ENCODE measurements around the gene PSMA6. TPM values are rescaled to one million over a fixed set of nuclear protein-coding genes. Genes with fewer than 3 reads are reported as not detected.
"Not testable (repeated sequence)": the region's sequence is repeated elsewhere in the genome, so short reads cannot be mapped to it uniquely, and the experiment has no call there.

The PSMA6 gene
- total and polyA plus RNA-seq, 2 experiments from 2014 or later = 216 to 296 TPM

DNA sequence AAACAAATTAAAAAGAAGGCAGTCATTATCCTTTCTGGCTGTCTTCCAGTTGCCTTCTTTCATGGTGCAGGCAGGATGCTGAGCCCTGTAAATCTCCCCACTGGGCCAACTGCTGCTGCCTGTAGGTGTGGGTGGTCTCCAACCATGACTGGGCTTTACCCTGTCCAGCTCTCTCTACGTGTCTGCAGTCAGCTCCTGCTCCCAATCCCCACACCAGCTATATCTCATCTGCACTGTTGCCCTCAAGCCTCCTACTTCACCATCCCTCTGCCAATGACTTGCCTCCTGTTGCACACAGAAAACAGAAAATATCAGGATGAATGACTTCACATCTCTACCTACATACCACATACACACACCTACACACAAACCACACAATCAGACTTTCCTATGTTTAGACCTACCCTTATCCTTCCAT lies 39.7 kb upstream of the PSMA6 start:
- Histone ChIP-seq H3K4me3 (no peak overlapping the region), H3F3A (replicated peaks; ENCODE audit: low read depth) (no peaks in the 10 kb centered on the region), H3K36me3 (ENCODE audit: insufficient read depth) (no peaks in the 10 kb centered on the region; the same call in 1 of the 2 replicates), H3K9me2 (ENCODE audit: insufficient read depth) (no peaks in the 10 kb centered on the region), H3K4me1 (ENCODE audit: insufficient read depth) (no peaks in the 10 kb centered on the region), H3K27me3 (ENCODE audit: insufficient read depth) (no peaks in the 10 kb centered on the region), H4K20me1 (replicated peaks; ENCODE audit: insufficient read depth) (0 out of 2 replicates have a peak, but pooled peaks cover 5% of the 10 kb centered on the region), H3K27ac (ENCODE audit: low read depth) (no peak overlapping the region), H3K4me2 (no peak overlapping the region), H3K79me2 (replicated peaks; ENCODE audit: insufficient read depth) (no peaks in the 10 kb centered on the region), H2AFZ (no peak overlapping the region)
- Mint-ChIP-seq H3K36me3 (ENCODE audit: low read depth) (no peaks in the 10 kb centered on the region), H3K4me1 (no peaks in the 10 kb centered on the region), H3K4me3 (no peak overlapping the region), H3K27me3 (ENCODE audit: insufficient read depth, low read depth, poor library complexity) (no peaks in the 10 kb centered on the region), H3K9me3 (no peaks in the 10 kb centered on the region), H3K27ac (no peak overlapping the region)
- no peak for DNase-seq (ENCODE audit: low spot score)
- TF ChIP-seq, protein P1, sequence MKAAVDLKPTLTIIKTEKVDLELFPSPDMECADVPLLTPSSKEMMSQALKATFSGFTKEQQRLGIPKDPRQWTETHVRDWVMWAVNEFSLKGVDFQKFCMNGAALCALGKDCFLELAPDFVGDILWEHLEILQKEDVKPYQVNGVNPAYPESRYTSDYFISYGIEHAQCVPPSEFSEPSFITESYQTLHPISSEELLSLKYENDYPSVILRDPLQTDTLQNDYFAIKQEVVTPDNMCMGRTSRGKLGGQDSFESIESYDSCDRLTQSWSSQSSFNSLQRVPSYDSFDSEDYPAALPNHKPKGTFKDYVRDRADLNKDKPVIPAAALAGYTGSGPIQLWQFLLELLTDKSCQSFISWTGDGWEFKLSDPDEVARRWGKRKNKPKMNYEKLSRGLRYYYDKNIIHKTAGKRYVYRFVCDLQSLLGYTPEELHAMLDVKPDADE (IDR thresholded peaks at IDR 0.05) = no peak
- TF ChIP-seq EZH2phosphoT487 (IDR thresholded peaks at IDR 0.05; ENCODE audit: unreplicated experiment) = no peak
- TF ChIP-seq ZNF331 (CRISPR knock-in tag; IDR thresholded peaks at IDR 0.05; ENCODE audit: low read depth) = no peak
- no peak for TF ChIP-seq NANOG (IDR thresholded peaks at IDR 0.05; ENCODE audit: borderline replicate concordance)
- no peak for TF ChIP-seq ZNF114 (CRISPR knock-in tag; IDR thresholded peaks at IDR 0.05)
- TF ChIP-seq EZH2 (IDR thresholded peaks at IDR 0.05; ENCODE audit: low read depth, unreplicated experiment) = no peak
- ATAC-seq = no peak

DNA sequence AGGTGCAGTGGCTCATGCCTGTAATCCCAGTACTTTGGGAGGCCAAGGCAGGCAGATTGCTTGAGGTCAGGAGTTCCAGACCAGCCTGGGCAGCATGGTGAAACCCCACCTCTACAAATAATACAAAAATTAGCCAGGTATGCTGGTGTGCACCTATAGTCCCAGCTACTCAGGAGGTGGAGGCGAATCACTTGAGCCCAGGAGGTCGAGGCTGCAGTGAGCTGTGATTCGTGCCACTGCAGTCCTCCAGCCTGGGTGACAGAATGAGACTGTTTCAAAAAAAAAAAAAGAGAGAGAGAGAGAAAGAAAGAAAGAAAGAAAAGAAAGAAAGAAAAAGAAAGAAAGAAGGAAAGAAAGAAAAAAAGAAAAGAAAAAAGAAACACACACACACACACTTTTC lies 39.1 kb upstream of the PSMA6 start:
- H3K4me3 ChIP-seq; DNase-seq (ENCODE audit: low spot score): not testable (repeated sequence)

DNA sequence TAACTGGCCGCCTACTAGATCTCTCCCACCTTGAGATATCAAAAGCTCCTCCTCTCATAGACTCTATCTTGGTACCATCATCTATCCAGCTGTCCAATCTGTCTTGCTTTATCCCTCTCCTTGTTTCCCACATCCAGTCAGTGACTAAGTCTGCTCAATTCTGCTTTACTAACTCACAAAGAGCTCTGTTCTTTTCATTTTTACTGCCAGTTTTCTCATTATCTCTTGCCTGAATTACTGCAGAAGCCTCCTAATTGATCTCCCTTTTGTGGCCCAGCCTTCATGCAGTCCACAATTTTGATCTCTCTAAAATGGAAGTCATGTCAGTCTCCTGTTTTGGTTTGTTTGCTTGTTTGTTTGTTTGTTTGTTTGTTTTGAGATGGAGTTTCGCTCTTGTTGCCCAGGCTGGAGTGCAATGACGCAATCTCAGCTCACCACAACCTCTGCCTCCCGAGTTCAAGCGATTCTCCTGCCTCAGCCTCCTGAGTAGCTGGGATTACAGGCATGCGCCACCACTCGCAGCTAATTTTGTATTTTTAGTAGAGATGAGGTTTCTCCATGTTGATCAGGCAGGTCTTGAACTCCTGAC lies 38.1 kb upstream of the PSMA6 start:
- H3K36me3 ChIP-seq (ENCODE audit: insufficient read depth); H3K27me3 Mint-ChIP-seq (ENCODE audit: insufficient read depth, low read depth, poor library complexity); ATAC-seq; DNase-seq (ENCODE audit: low spot score); H3K27ac ChIP-seq (ENCODE audit: low read depth); H3K36me3 Mint-ChIP-seq (ENCODE audit: low read depth); H3K9me2 ChIP-seq (ENCODE audit: insufficient read depth); H3K9me3 Mint-ChIP-seq; H4K20me1 ChIP-seq (replicated peaks; ENCODE audit: insufficient read depth); H3K79me2 ChIP-seq (replicated peaks; ENCODE audit: insufficient read depth); H2AFZ ChIP-seq; H3F3A ChIP-seq (replicated peaks; ENCODE audit: low read depth); H3K27me3 ChIP-seq (ENCODE audit: insufficient read depth); H3K4me2 ChIP-seq; H3K4me3 ChIP-seq; H3K4me1 ChIP-seq (ENCODE audit: insufficient read depth); H3K4me1 Mint-ChIP-seq; H3K27ac Mint-ChIP-seq; H3K4me3 Mint-ChIP-seq: not testable (repeated sequence)

More for the DNA sequence above, 39.1 kb upstream of the PSMA6 start:
- H4K20me1 ChIP-seq (replicated peaks; ENCODE audit: insufficient read depth); H3K9me2 ChIP-seq (ENCODE audit: insufficient read depth); H3K4me3 Mint-ChIP-seq; H3K79me2 ChIP-seq (replicated peaks; ENCODE audit: insufficient read depth); H3K36me3 Mint-ChIP-seq (ENCODE audit: low read depth); H3K36me3 ChIP-seq (ENCODE audit: insufficient read depth); H3K27ac ChIP-seq (ENCODE audit: low read depth); H3F3A ChIP-seq (replicated peaks; ENCODE audit: low read depth); H3K27ac Mint-ChIP-seq; H3K9me3 Mint-ChIP-seq; H2AFZ ChIP-seq; H3K4me2 ChIP-seq; H3K4me1 ChIP-seq (ENCODE audit: insufficient read depth); ATAC-seq; H3K4me1 Mint-ChIP-seq; H3K27me3 Mint-ChIP-seq (ENCODE audit: insufficient read depth, low read depth, poor library complexity); H3K27me3 ChIP-seq (ENCODE audit: insufficient read depth): not testable (repeated sequence)

All from GM23338 (cell line).